Activated CD8-positive, alpha-beta memory T cell treated with anti-CD3 and anti-CD28 coated beads, Interleukin-2, amount 50 U/mL, for 48 hours (primary cell): Measurements from ENCODE around the gene CTNNA3.

Source experiments
- DNase-seq: peaks from one replicate; pipeline ENCODE4 v3.0.0-alpha.2; 2020

The CTNNA3 gene

DNA sequence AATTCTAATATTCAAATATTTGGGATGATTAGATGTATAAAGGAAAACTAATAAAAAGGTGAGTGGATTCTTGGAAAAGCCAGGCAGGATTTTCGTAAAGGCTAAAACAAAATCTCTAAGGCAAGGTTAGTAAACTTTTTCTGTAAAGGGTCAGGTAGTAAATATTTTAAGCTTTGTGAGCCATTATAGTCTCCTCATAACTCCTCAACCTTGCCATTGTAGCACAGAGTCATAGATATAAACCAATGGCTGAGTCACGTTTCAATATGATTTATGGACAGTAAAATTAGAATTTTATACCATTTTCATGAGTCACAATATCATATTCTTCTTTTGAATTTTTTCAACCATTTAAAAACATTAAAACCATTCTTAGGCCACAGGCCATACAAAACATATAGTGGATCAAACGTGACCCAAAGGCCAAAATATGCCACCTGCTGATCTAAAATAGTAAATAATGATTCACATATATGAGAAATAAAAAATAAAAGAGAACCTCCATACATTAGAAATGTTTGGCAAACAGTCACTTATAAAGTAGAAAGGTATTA lies 1422.0 kb downstream of the CTNNA3 start:
- DNase-seq = no peak

DNA sequence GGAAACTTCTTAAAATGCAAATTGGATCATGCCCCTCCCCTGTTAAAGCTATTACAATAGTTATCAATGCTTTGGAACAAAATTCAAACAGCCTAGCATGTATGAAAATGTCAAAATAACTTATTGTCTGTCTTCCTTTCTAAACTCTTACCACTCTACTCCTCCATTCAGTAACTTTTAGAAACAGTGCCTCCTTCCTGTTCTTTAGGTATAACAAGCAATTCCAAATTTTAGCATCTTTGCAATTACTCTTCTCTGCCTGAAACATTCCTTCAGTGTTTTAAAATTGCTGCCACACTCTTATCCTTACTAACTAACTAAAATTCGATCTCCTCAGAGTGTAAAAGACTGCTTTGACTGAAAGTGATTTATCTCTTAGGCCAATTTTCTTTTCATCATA lies 1430.6 kb downstream of the CTNNA3 start:
- no peak for DNase-seq

DNA sequence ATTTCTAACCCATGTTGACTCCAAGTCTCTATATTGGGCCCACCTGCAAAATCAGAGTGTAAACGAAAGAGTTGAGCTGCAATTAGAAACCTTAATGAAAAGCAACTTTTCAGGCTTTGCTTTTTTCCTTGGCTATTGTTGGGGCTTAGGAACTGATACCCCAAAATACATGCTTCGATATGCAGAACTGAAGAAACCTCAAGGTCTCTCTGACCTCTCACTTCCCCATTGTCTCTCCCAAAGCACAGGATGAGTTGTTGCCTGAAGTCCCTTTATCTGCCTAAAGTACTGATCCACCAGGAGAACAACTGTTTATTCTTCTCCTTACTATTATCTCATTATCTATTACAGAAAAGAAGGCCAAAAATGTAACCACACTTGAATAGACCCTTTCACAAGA lies 1436.2 kb downstream of the CTNNA3 start:
- DNase-seq = no peak

DNA sequence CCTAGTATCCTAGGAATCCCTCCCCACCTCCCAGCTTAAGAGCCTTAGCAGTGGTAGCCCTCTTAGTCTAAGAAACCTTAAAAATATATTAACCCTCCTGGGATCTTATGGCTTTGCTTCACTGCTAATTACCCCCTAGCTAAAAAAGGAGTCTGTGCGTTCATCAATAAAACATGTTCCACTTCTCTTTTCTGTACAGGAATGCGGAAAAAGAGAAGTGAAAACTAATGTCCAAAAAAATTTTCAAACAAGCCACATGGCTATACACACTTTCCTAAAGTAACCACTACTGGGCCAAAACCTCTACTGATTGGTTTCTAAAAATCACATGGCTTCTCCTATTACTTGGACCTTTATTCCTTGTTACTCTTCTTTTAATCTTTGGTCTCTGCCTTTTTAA lies 1437.3 kb downstream of the CTNNA3 start:
- DNase-seq = no peak

DNA sequence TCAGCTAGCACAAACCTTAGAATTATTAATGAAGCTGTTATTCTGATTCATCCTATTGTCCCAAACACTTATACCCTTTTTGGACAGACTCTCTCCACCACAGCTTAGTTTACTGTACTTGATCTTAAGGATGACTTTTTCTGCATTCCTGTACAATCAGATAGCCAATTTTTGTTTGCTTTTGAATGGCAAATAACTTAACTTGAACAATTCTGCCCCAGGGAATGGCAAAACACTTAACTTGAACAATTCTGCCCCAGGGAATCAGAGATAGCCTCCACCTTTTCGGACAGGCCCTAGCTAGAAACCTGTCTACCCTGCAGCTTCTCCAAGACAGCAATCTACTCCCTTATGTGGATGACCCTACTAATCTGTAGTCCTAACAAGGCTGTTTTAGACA lies 1438.2 kb downstream of the CTNNA3 start:
- no peak for DNase-seq

DNA sequence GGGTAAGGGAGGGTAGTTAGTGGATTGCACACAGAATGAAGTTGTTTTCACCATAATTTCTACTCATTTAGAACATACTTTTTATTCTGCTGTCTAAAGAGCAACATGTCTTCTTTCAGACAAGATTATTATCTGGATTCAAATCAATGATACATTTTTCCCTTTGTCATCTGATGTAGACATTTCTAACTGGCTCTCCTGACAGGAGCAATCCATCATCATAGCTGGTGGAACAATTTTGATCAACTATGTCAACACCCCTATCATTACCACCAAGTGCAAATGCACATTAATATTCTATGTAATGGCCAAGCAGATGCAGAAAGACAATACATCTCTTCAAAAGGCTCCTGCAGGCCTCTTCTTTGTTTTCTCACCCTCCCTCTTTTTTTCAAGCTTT lies 1443.0 kb downstream of the CTNNA3 start:
- no peak for DNase-seq

DNA sequence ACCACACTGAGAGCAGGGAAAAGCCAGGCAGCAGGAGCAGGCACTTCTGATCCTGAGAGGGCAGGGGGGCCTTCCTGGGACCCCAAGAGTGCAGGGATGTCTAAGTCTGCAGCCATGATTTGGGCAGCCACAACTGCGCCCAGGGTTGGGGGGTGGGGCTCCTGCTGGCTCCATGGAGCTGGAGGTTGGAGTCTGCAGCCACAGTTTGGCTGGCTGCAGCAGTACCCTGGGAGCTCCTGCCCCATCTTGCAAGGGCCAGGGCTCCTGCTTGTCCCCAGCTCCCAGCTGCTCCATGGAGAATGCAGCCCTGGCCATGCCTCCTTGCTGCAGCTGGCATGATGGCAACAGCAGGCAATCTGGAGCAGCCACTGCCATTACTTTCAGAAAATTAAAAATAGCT lies 1449.8 kb downstream of the CTNNA3 start:
- no peak for DNase-seq

DNA sequence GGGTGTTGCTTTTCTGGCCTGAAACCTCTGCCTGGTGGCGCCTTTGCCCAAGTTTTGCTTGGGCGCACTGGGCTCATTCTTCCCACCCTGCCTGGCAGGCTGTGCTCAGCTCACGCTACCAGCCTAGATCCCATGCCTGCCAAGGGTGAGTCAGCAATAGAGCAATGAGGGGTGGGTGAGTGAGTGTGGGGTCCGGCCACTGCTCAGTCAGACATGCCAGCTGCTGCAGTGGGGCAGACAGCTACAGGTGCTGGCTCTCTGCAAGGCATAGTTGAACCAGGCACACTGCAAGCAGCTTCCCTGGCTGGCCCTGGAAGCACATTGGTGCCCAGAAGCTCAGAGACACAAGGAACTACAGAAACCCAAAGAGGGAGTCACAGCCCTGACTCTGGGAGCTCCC lies 1451.0 kb downstream of the CTNNA3 start:
- no peak for DNase-seq

DNA sequence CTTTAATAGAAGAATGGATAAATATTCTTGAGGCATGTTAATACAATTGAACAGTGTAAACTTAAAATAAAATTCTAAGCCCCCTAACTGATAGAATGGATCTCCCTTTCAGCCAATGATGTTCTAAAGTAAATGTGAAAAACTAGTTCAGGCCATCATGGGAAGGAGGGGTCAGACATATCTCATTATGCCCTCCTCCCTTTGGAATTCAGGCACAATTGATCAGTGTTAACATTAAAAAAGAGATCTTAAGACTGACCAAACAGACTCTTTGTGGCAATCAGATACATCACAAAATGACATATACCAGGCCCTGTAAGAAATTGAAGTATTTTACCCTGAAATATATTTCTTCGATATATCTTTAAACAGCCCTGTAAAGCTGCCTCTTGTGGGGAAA lies 1453.1 kb downstream of the CTNNA3 start:
- DNase-seq = no peak

DNA sequence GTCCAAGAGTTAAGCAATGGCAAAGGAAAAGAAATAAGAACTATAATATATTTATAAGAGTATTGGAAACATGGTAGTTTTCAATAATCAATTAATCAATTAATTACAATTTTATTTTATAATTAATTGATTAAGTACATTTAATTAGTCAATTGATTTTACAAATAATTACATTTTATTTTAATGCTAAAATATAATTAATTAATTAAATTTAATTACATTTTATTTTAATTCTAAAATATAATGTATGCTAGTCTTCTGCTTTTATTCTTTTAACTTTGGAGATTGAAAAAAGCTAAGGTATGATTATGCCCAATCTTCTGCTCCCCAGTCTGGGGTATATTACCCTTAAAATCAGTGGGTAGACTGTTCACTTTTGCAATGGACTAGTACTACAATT lies 1456.9 kb downstream of the CTNNA3 start:
- DNase-seq = no peak

DNA sequence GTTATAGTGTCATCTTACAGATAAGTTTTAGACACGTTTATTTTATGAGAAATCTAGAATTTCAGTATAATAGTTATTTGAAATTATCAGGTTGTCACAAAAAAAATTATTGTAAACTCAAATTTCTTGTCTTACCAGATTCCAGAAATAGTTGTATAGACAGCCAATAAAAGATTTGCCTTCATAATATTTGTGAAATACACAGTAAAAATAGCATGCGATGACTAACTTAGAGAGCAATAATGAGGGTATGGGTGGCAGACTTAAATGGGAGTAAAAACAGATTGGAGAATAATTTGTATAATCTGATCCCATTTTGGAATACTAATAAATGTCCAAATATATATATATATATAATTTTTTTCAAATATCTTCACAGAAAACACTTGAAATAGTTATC lies 1457.7 kb downstream of the CTNNA3 start:
- no peak for DNase-seq

DNA sequence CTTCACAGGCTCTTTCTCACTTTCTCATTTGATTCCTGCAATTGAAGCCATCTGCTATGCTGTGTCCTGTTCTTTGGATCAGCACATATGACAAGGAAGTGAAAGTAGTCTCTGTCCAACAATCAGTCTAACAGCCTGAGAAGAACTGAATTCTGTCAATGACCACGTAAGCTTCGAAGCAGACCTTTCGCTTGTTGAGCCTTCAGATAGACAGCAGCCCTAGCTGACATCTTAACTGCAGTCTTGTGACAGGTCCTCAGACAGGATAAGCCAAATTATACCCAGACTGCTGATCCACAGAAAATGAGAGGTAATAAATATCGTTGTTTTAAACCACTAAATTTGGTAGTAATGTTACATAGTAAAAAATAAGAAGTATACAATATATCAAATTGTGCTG lies 1461.1 kb downstream of the CTNNA3 start:
- no peak for DNase-seq

DNA sequence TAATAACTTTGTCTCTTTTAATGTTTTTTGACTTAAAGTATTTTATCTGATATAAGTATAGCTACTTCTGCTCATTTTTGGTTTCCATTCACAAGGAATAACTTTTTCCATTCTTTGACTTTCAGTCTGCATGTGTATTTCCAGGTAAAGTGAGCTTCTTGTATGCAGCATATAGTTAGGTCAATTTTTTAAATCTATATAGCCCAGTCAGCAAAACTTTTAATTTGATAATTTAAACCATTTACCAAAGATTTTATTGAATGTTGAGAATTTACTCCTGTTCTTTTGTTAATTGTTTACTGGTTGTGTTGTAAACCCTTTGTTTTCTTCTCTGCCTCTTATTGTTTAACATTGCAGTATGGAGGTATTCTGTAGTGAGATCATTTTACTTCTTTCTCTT lies 1467.1 kb downstream of the CTNNA3 start:
- DNase-seq = no peak

DNA sequence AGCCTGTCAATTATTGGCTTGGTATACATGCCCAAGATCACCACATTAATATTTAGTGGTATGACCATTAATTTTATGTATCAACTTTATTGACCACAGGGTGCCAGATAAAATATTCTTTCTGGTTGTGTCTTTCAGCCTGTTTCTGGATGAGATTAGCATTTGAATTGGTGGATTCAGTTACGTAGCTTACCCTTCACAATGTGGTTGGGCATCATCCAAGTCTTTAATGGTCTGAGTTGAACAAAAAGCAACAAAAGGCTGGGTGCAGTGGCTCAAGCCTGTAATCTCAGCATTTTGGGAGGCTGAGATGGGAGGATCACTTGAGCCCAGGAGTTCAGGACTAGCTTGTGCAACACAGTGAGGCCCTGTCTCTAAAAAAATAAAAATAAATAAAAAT lies 1472.3 kb downstream of the CTNNA3 start:
- DNase-seq = no peak

DNA sequence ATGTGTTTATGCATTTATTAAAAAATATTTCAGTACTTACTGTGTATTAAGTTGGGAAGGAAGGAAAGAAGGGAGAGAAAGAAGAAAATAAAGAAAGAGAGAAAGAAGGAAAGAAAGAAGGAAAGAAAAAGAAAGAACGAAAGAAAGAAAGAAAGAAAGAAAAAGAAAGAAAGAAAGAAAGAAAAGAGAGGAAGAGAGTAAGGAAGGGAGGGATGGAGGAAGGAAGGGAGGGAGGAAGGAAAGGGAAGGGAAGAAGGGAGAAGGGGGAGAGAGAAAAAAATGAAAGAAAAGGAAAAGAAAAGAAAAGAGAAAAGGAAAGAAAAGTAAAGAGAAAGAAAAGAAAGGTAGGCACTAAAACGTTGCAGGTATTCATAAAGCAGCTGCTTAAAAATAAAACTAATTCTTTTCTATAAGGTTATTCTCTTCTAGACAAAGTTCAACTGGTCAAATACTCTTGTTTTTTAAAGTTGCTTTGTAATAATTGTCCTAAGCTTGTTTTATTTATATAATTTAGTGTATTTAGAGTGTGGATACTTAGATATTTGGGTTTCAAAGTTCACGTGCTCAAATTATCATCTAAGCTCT lies 1473.4 kb downstream of the CTNNA3 start:
- no peak for DNase-seq

DNA sequence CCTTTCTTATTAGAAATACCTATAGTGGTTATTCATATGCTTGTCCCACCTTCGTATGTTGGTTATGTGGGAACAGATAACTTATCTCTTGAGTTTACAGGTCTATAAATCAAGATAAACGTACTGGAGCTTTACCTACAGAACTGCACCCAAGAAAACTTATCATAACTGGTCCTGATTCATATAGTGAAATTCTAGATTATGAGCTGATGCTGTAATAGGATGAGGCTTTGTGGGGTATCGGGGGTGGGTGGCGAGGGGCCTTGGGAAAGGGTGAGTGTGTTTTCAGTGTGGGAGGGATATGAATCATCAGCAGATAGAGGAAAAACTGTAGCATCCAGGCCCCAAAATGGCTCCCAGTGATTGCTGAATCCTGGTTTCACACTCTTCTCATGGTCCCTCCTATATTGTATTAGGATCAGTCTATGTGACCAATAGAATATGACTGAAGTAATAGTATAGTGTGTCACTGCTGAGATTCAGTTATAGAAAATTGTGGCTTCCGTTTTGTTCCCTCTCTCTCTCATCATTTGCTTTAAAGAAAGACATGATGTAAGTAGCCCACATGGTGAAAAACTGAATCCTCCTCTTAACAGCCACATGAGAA lies 1476.9 kb downstream of the CTNNA3 start:
- no peak for DNase-seq

DNA sequence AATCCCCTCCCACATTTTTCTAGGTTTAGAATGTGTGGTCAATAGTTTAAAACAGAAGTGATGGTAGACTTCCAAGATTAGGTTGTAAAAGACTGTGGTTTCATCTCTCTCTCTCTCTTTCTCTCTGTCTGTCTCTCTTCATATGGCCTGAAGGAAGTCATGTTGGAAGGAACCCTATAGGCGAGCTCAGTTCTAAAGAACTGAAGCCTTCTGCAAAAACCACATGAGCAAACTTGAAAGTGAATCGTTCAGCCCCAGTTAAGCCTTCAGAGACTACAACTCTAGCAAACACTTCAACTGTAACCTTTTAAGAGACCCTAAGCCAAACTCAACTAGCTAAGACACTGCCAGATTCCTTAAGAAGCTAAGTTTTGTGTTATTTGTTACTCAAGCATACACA lies 1477.7 kb downstream of the CTNNA3 start:
- DNase-seq = no peak

DNA sequence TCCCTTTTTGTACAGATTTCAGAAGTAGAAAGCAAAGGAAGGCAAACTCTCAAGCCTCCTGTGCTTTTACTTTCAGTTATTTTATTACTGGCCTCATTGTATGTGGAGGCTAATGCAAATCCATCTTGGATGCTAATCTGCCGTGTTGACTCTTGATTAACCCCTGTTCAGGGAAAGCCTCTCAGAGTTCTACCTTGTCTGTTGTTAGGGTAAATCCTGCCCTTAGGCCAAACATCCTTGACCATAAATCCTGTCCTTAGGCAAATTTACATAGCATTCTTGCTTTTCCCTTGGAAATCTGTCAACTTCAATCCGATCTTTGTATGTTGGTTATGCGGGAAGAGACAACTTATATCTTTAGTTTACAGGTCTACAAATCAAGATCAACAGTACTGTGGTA lies 1480.1 kb downstream of the CTNNA3 start:
- DNase-seq = no peak

DNA sequence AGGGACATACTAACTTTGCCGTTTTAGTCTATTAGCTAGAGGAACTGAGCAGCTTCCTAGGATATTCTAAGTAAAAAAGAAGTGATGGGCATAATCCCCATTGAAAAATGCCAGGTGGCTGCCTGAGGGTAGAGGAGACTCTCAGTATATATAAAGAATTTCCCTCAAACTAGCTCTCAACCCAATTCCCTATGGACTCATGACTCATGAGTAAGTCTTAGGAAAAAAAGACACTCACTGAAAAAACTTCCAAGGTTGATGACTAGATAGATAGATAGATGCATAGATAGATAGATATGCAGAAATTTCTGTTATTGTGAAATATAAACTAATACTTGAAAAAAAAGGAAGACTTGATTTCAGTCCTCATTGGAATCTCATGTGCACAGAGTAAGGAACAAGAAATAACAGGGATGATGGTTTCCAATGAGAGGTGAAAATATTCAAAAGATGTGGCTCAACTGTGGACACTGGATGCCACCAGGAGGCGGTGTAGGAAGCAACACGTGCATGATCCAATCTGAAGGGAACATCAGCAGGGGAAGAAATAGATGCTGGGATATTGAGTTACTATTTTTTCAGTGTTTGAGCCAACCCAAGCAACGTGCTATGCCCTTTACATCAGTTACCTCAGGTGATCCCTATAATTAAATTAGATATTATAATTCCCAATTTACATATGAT lies 1481.1 kb downstream of the CTNNA3 start:
- no peak for DNase-seq

DNA sequence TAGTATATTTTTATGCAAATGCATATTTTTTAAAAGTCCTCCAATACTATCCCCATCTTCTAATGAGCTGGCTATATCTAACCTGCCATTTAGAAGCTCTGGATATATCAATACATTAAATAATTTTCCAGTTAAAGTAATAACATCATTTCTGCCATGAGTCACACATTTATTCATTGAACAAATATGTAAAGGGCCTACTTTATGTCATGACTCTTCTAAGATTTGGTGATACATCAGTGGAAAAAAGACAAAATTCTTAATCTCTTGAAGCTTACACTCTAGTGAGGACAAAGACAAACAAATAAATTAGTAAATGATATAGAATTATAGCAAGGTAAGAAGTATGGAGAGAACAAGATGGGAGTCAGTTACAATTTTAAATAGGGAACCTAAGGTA lies 1487.0 kb downstream of the CTNNA3 start:
- no peak for DNase-seq

DNA sequence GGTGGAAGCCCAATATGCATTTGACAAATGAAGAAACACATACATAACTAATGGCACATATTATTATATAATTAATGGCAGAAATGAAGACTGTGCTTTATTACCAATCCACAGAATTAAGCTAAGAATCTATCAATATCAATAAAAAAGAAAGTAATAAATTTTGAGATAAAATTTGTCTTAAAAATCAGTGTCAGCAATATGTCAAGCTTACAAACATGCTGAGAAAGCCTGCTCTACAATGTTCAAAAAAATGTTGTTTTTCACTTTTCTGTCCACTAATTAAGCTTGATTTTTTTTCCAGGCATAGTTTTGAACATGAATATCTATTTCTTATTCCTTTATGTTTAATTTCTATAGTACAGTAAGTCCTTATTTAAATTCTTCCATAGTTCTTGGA lies 1491.2 kb downstream of the CTNNA3 start:
- DNase-seq = no peak

DNA sequence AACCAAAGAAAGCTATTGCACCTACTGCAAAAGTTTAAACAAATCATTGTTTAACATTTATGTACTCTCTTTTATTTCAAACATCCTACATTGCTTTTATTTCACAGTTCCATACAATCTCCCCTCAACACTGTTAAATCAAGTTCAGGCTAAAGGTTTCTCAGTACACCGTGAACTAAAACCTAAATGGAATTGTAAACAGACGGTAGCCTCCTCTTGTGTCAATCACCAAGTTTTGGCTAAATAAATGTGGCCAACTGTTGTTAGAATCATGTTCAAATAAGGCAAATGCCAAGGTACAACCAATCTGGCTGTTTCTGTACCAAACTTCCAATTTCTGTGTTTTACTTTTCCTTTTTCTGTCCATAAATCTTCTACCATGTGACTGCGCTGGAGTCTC lies 1493.9 kb downstream of the CTNNA3 start:
- no peak for DNase-seq

DNA sequence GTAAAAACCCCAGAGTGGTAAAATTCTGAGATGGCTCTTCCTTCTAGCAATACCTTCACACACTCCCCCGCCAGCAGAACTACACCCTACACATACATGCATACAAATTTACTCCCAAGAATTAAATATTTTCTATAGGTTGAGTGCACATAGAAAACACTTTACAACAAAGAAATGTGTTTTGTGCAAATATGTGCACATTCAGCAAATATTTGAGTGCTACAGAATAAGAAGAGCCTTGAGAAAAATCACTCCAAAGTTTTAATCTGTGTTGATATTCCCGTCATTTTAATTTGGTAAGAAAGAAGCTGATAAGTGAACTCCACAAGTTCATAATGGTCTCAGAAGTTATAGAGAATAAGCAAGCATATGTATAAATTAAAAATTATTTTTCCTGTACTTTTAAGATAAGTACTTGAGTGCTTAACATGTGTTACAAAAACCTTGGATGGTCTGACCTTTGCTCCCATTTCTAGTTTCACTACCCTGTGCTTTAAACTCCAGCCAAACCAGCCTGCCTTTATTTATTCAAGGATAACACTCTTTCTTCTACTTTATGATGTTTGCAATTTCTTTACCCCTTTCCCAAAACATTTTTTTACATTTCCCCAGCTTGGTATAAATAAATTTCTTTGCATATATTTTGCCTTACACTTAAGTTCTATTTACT lies 1503.7 kb downstream of the CTNNA3 start:
- DNase-seq = no peak

DNA sequence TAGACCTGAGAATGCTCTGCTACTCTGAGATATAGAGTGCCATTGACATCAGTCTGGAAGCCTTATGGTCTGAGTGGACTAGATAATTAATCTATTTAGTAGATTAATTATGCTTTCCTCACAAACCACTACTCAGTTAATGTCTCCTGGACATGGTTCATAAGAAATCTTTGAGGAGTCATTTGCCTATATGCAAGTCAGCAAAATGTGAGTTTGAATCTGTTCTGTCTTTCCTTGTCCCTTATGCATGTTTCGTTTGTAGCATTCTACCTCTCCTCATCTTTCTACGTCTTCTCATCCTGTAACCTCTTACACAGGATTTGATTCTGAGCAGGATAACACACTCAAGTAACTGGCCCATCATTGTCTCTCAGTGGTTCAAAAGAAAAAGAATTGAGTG lies 1505.6 kb downstream of the CTNNA3 start:
- DNase-seq = no peak
